Tibial nerve (tissue), 4 donors: ENCODE data around the gene AMBRA1. TPM values are rescaled to one million over a fixed set of nuclear protein-coding genes. Genes with fewer than 3 reads are reported as not detected.
A peak's percentile ranks its signal among the peaks of the same experiment; 100 is the strongest.
"Not testable (repeated sequence)": the region's sequence is repeated elsewhere in the genome, so short reads cannot be mapped to it uniquely, and the experiment has no call there.

Source experiments
- DNase-seq, 2 donors: peaks; one replicate each; pipeline ENCODE4 v3.0.0-alpha.2; 2019; ENCODE audit warnings: low spot score in 2 of 2
- H3K27ac ChIP-seq, 4 donors: fragments of 200-600 bp; sonication (generic) in 3 of 4; one replicate each; pipeline ENCODE4 v1.5.1; 2017 to 2019; ENCODE audit warnings: mild to moderate bottlenecking in 1 of 4
- H3K27me3 ChIP-seq, 2 donors: fragments of 200-600 bp; sonication (generic) in 1 of 2; one replicate each; pipeline versions ENCODE4 v1.5.1 to v1.6.0; 2017 to 2019
- H3K36me3 ChIP-seq, 3 donors: fragments of 200-600 bp; sonication (generic); one replicate each; pipeline ENCODE4 v1.5.1; 2018 to 2019
- H3K4me1 ChIP-seq, 4 donors: fragments of 200-600 bp; sonication (generic) in 3 of 4; one replicate each; pipeline ENCODE4 v1.5.1; 2017 to 2019
- H3K4me3 ChIP-seq, 4 donors: fragments of 200-600 bp; sonication (generic) in 3 of 4; one replicate each; pipeline ENCODE4 v1.5.1; 2017 to 2019; ENCODE audit warnings: mild to moderate bottlenecking in 1 of 4, moderate library complexity in 1 of 4
- H3K9me3 ChIP-seq, 4 donors: fragments of 200-600 bp; sonication (generic) in 3 of 4; one replicate each; pipeline ENCODE4 v1.5.1; 2017 to 2019
- CTCF ChIP-seq, 5 experiments: fragments of 200-600 bp in 3 of 5; fragments of 450-650 bp in 2 of 5; sonication (generic) in 3 of 5; IDR thresholded peaks; one replicate each; pipeline ENCODE4 v1.5.1; 2016 to 2019; ENCODE audit warnings: antibody characterized with exemption in 5 of 5, mild to moderate bottlenecking in 3 of 5, moderate library complexity in 2 of 5
- EP300 ChIP-seq, 2 donors: sonication (generic); formaldehyde crosslinking; IDR thresholded peaks; one replicate each; pipeline ENCODE4 v1.6.1; 2017; ENCODE audit warnings: antibody characterized with exemption in 2 of 2, mild to moderate bottlenecking in 1 of 2
- POLR2A ChIP-seq, 2 donors: fragments of 450-650 bp; IDR thresholded peaks; one replicate each; pipeline ENCODE4 v1.6.1; 2017; ENCODE audit warnings: antibody characterized with exemption in 2 of 2, mild to moderate bottlenecking in 2 of 2, moderate library complexity in 2 of 2
- WGBS, 2 donors: methylation state at CpG; one replicate each; pipeline ENCODE4 v1.1.5; 2018; 5-methylcytosine and 5-hydroxymethylcytosine counted together
- total RNA-seq, 4 donors: library from RNA; depleted of rRNA; stranded (reverse); fragments of >200 nt; gene quantifications; one replicate each; pipeline ENCODE4 v1.1.0, GENCODE V29; 2016

AMBRA1 gene
- total RNA-seq, 4 donors from 2014 or later = 31.0 to 43.7 (median 35.8) TPM

- H3K9me3 ChIP-seq = no peaks in the 10 kb centered on the region
- H3K36me3 ChIP-seq = peaks cover 0 to 10% (median 0%) of the 10 kb centered on the region in 3 donors
- peaks cover 0 to 64% (median 28%) of the 10 kb centered on the region in 4 donors for H3K4me1 ChIP-seq
- no peak for TF ChIP-seq EP300 (IDR thresholded peaks at IDR 0.05)
- TF ChIP-seq CTCF (IDR thresholded peaks at IDR 0.05) = no peak
- no peak for TF ChIP-seq POLR2A (IDR thresholded peaks at IDR 0.05)
- H3K27me3 ChIP-seq = no peaks in the 10 kb centered on the region
- DNase-seq = no peak
- no peak overlapping the region for H3K4me3 ChIP-seq
- peak overlapping the region in 2 of 4 donors; percentile 8 to 15 for H3K27ac ChIP-seq
- WGBS, 2 donors = 59% methylated on average over 11 of the region's 11 CpGs
These were observed 2.9 kb downstream of the AMBRA1 start for GRCh38 chr11:46590740-46591605.

- Histone ChIP-seq H3K36me3 (peaks cover 0 to 10% (median 0%) of the 10 kb centered on the region in 3 donors), H3K27ac (no peak overlapping the region), H3K4me1 (peaks cover 0 to 56% (median 28%) of the 10 kb centered on the region in 4 donors), H3K4me3 (no peak overlapping the region), H3K27me3 (no peaks in the 10 kb centered on the region), H3K9me3 (no peaks in the 10 kb centered on the region)
- TF ChIP-seq CTCF (IDR thresholded peaks at IDR 0.05) (no peak), POLR2A (IDR thresholded peaks at IDR 0.05) (no peak), EP300 (IDR thresholded peaks at IDR 0.05) (no peak)
- no peak for DNase-seq
These were observed 4.9 kb downstream of the AMBRA1 start for GRCh38 chr11:46588915-46589314.

DNA sequence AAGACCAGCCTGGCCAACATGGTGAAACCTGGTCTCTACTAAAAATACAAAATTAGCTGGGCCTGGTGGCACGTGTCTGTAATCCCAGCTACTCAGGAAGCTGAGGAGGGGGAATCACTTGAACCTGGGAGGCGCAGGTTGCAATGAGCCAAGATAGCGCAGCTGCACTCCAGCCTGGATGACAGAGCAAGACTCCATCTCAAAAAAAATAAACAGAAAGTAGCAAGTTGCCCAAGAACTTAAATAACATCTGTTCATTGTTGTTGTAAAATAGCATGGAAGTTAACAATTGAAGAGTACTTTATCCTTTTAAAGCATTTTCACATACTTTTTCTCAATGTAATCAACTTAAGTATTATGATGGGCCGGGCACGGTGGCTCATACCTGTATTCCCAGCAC, 5.7 kb downstream of the AMBRA1 start:
- Histone ChIP-seq H3K9me3 (no peaks in the 10 kb centered on the region), H3K27me3 (no peaks in the 10 kb centered on the region), H3K27ac (no peak overlapping the region), H3K36me3 (peaks cover 0 to 10% (median 0%) of the 10 kb centered on the region in 3 donors), H3K4me1 (peaks cover 0 to 54% (median 28%) of the 10 kb centered on the region in 4 donors), H3K4me3 (no peak overlapping the region)
- 72 to 76% methylated on average over 5 of the region's 5 CpGs for WGBS, 2 donors
- DNase-seq = no peak
- TF ChIP-seq POLR2A (IDR thresholded peaks at IDR 0.05) = no peak
- no peak for TF ChIP-seq CTCF (IDR thresholded peaks at IDR 0.05)
- TF ChIP-seq EP300 (IDR thresholded peaks at IDR 0.05) = no peak

DNA sequence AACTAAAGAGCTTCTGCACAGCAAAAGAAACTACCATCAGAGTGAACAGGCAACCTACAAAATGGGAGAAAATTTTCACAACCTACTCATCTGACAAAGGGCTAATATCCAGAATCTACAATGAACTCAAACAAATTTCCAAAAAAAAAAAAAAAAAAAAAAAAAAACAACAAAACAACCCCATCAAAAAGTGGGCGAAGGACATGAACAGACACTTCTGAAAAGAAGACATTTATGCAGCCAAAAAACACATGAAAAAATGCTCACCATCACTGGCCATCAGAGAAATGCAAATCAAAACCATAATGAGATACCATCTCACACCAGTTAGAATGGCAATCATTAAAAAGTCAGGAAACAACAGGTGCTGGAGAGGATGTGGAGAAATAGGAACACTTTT, 10.3 kb downstream of the AMBRA1 start:
- H3K36me3 ChIP-seq = peaks cover 0 to 10% (median 0%) of the 10 kb centered on the region in 3 donors
- not testable (repeated sequence) for H3K4me3 ChIP-seq, DNase-seq, H3K4me1 ChIP-seq, H3K27me3 ChIP-seq, H3K27ac ChIP-seq, H3K9me3 ChIP-seq
- WGBS, 2 donors = 100% methylated on average over 1 of the region's 1 CpG; no CpG with 5 or more reads in 1 of the 2 donors

DNA sequence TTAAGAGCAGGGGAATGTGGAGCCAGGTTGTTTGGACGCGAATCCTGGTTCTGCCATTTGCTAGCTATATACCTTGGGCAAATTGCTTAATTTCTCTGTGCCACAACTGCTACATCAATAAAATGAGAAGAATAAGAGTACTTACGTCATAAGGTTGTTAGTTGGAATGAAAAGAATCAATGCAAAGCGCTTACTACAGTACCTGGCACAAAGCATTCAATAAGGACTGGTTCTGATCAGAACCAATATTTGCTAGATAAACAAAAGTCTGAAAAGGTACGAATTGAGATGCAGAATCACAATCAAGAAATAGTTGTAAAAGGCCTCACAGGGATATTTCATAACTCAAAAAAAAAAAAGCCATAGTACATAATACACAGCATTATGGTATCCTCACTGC, 11.2 kb downstream of the AMBRA1 start:
- WGBS, 2 donors = 93 to 94% methylated on average over 5 of the region's 5 CpGs
- Histone ChIP-seq H3K4me1 (no peaks in the 10 kb centered on the region), H3K9me3 (no peaks in the 10 kb centered on the region), H3K27ac (no peak overlapping the region), H3K36me3 (peaks cover 0 to 15% (median 0%) of the 10 kb centered on the region in 3 donors), H3K27me3 (no peaks in the 10 kb centered on the region), H3K4me3 (no peak overlapping the region)
- no peak for DNase-seq
- TF ChIP-seq POLR2A (IDR thresholded peaks at IDR 0.05) (no peak), CTCF (IDR thresholded peaks at IDR 0.05) (no peak), EP300 (IDR thresholded peaks at IDR 0.05) (no peak)
